ENCODE data around the gene KRT222. TPM values are rescaled to one million over a fixed set of nuclear protein-coding genes. Genes with fewer than 3 reads are reported as not detected.

KRT222 gene
- polyA plus RNA-seq, 1 donor (not counting 4 experiments of a cell fraction or from before 2014, with no cell fraction given), result 0.76 TPM

GRCh38 chr17:40666331-40666730, 1.4 kb upstream of the KRT222 start:
- Histone ChIP-seq H3K27me3 (ENCODE audit: control insufficient read depth, extremely low read depth, insufficient read depth, low read length) (no peaks in the 10 kb centered on the region), H4K20me1 (ENCODE audit: control insufficient read depth, extremely low read depth, insufficient read depth, low read length) (no peaks in the 10 kb centered on the region), H3K4me1 (ENCODE audit: control insufficient read depth, extremely low read depth, insufficient read depth, low read length) (peaks cover 4% of the 10 kb centered on the region), H3K9me3 (ENCODE audit: control insufficient read depth, low read depth, low read length) (no peaks in the 10 kb centered on the region), H3K9me1 (ENCODE audit: control insufficient read depth, extremely low read depth, insufficient read depth, low read length) (no peaks in the 10 kb centered on the region), H3K79me2 (ENCODE audit: control insufficient read depth, insufficient read depth, low read length) (no peaks in the 10 kb centered on the region), H2AFZ (ENCODE audit: control insufficient read depth, low read length) (no peak overlapping the region), H3K4me3 (ENCODE audit: control insufficient read depth in 2 of 3, extremely low read depth in 1 of 3, insufficient read depth in 2 of 3, low read depth in 1 of 3, low read length in 3 of 3) (no peak overlapping the region), H3K4me2 (ENCODE audit: control insufficient read depth, extremely low read depth, insufficient read depth, low read depth, low read length) (no peak overlapping the region), H3K27ac (ENCODE audit: control insufficient read depth, insufficient read depth, low read length) (no peak overlapping the region), H3K9ac (ENCODE audit: control insufficient read depth, extremely low read depth, insufficient read depth, low read length) (no peak overlapping the region), H3K36me3 (ENCODE audit: control insufficient read depth in 2 of 2, extremely low read depth in 1 of 2, insufficient read depth in 2 of 2, low read length in 2 of 2) (no peaks in the 10 kb centered on the region)
- TF ChIP-seq EZH2 (IDR thresholded peaks at IDR 0.05; ENCODE audit: low read length) (no peak), CTCF (optimal IDR thresholded peaks at IDR 0.05 in 1 of 3, IDR thresholded peaks at IDR 0.05 in 1 of 3, conservative IDR thresholded peaks at IDR 0.05 in 1 of 3; ENCODE audit: extremely low read depth in 1 of 3, insufficient read depth in 2 of 3, low read length in 3 of 3) (no peak)
- DNase-seq (ENCODE audit: low read depth, low spot score) (no peak), FAIRE-seq (no peak)
- dilution Hi-C loops (cut with MboI; ENCODE audit: extremely low pct_ligation_motif_present, low sequenced_read_pairs), result no loop called here

- Histone ChIP-seq H3K36me3 (ENCODE audit: control insufficient read depth in 2 of 2, extremely low read depth in 1 of 2, insufficient read depth in 2 of 2, low read length in 2 of 2) (no peaks in the 10 kb centered on the region), H3K9me1 (ENCODE audit: control insufficient read depth, extremely low read depth, insufficient read depth, low read length) (no peaks in the 10 kb centered on the region), H3K9me3 (ENCODE audit: control insufficient read depth, low read depth, low read length) (no peaks in the 10 kb centered on the region), H3K4me1 (ENCODE audit: control insufficient read depth, extremely low read depth, insufficient read depth, low read length) (peaks cover 4% of the 10 kb centered on the region), H4K20me1 (ENCODE audit: control insufficient read depth, extremely low read depth, insufficient read depth, low read length) (no peaks in the 10 kb centered on the region), H3K9ac (ENCODE audit: control insufficient read depth, extremely low read depth, insufficient read depth, low read length) (no peak overlapping the region), H2AFZ (ENCODE audit: control insufficient read depth, low read length) (no peak overlapping the region), H3K27me3 (ENCODE audit: control insufficient read depth, extremely low read depth, insufficient read depth, low read length) (no peaks in the 10 kb centered on the region), H3K4me3 (ENCODE audit: control insufficient read depth in 2 of 3, extremely low read depth in 1 of 3, insufficient read depth in 2 of 3, low read depth in 1 of 3, low read length in 3 of 3) (no peak overlapping the region), H3K27ac (ENCODE audit: control insufficient read depth, insufficient read depth, low read length) (no peak overlapping the region), H3K79me2 (ENCODE audit: control insufficient read depth, insufficient read depth, low read length) (no peaks in the 10 kb centered on the region), H3K4me2 (ENCODE audit: control insufficient read depth, extremely low read depth, insufficient read depth, low read depth, low read length) (no peak overlapping the region)
- dilution Hi-C loops (cut with MboI; ENCODE audit: extremely low pct_ligation_motif_present, low sequenced_read_pairs), result no loop called here
- FAIRE-seq (no peak), DNase-seq (ENCODE audit: low read depth, low spot score) (no peak)
- TF ChIP-seq EZH2 (IDR thresholded peaks at IDR 0.05; ENCODE audit: low read length) (no peak), CTCF (optimal IDR thresholded peaks at IDR 0.05 in 1 of 3, IDR thresholded peaks at IDR 0.05 in 1 of 3, conservative IDR thresholded peaks at IDR 0.05 in 1 of 3; ENCODE audit: extremely low read depth in 1 of 3, insufficient read depth in 2 of 3, low read length in 3 of 3) (no peak)
Observed at GRCh38 chr17:40663252-40663651, 1.7 kb downstream of the KRT222 start.
